Measurements from ENCODE around the gene NR4A2. TPM values are rescaled to one million over a fixed set of nuclear protein-coding genes. Genes with fewer than 3 reads are reported as not detected.
A peak's percentile ranks its signal among the peaks of the same experiment; 100 is the strongest.

NR4A2 gene
- total RNA-seq, 1 donor from 2014 or later = 1.4 TPM

DNA sequence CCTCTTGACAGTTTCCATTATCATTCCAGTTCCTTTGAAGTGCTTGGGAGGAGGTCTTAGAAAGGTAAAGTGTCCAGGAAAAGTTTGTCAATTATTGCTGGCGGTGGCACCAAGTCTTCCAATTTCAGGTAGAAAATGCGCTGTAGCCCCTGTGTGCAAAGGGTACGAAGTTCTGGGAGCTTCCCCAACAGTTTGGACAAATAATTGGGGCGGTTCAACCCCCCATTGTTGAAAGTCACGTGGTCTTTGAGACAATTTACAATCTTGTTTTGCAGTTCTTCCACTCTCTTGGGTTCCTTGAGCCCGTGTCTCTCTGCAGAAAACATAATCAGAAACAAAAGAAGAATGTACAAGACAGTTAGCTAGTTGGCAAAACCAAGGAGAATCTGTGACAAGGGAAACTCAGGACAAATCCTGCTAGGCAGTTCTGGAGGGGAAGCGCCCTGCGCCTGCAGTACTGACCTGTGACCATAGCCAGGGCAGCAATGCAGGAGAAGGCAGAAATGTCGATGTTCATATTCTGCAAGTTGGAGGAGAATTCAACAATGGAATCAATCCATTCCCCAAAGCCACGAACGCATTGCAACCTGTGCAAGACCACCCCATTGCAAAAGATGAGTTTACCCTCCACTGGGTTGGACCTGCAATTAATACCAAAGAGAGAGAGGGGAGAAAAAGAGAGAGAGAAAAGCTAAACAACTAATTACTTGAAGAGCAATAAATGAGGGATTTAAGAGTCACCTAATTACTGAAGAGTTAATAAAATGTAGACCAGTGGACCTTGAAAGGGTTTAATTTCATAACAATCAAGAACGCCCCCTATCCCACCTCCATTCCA, 6.6 kb downstream of the NR4A2 start:
- Mint-ChIP-seq H3K9me3 (ENCODE audit: unreplicated experiment) (no peaks in the 10 kb centered on the region), H3K27me3 (ENCODE audit: unreplicated experiment) (peaks cover 79% of the 10 kb centered on the region), H3K27ac (ENCODE audit: unreplicated experiment) (no peak overlapping the region), H3K4me3 (ENCODE audit: unreplicated experiment) (no peak overlapping the region), H3K4me1 (ENCODE audit: unreplicated experiment) (peaks cover 17% of the 10 kb centered on the region), H3K36me3 (ENCODE audit: unreplicated experiment) (no peaks in the 10 kb centered on the region)
- no peak for DNase-seq (ENCODE audit: extremely low spot score, unreplicated experiment)
- TF ChIP-seq CTCF (IDR thresholded peaks at IDR 0.05) = no peak

DNA sequence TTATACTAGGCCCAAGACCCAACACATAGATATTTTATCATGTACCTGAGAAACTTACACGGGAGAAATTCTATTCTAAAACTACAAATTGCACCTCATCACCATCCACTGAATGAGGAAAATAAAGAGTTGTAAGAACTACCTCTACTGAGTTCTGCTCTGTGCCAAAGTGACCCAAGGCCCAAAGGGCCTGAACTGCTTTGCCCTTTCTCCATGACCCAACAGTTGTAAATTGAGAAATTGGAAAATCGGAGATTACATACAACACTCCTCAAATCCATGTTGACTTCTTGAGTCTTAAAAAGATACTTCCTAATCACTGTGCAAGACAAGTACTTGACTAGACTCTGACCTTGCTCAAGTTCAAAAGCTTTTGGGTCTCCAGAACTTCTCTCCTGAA, 8.8 kb downstream of the NR4A2 start:
- H3K36me3 Mint-ChIP-seq (ENCODE audit: unreplicated experiment) = no peaks in the 10 kb centered on the region
- no peak for TF ChIP-seq CTCF (IDR thresholded peaks at IDR 0.05)
- H3K4me3 Mint-ChIP-seq (ENCODE audit: unreplicated experiment) = no peak overlapping the region
- no peaks in the 10 kb centered on the region for H3K9me3 Mint-ChIP-seq (ENCODE audit: unreplicated experiment)
- H3K4me1 Mint-ChIP-seq (ENCODE audit: unreplicated experiment) = peaks cover 20% of the 10 kb centered on the region
- no peak overlapping the region for H3K27ac Mint-ChIP-seq (ENCODE audit: unreplicated experiment)
- H3K27me3 Mint-ChIP-seq (ENCODE audit: unreplicated experiment) = peaks cover 81% of the 10 kb centered on the region
- no peak for DNase-seq (ENCODE audit: extremely low spot score, unreplicated experiment)

GRCh38 chr2:156322686-156323231, 9.8 kb downstream of the NR4A2 start:
- no peaks in the 10 kb centered on the region for H3K36me3 Mint-ChIP-seq (ENCODE audit: unreplicated experiment)
- peak overlapping the region; percentile 59 for H3K4me3 Mint-ChIP-seq (ENCODE audit: unreplicated experiment)
- DNase-seq (ENCODE audit: extremely low spot score, unreplicated experiment) = no peak
- no peak overlapping the region for H3K27ac Mint-ChIP-seq (ENCODE audit: unreplicated experiment)
- H3K27me3 Mint-ChIP-seq (ENCODE audit: unreplicated experiment) = peaks cover 82% of the 10 kb centered on the region
- peaks cover 19% of the 10 kb centered on the region for H3K4me1 Mint-ChIP-seq (ENCODE audit: unreplicated experiment)
- no peaks in the 10 kb centered on the region for H3K9me3 Mint-ChIP-seq (ENCODE audit: unreplicated experiment)
- no peak for TF ChIP-seq CTCF (IDR thresholded peaks at IDR 0.05)

DNA sequence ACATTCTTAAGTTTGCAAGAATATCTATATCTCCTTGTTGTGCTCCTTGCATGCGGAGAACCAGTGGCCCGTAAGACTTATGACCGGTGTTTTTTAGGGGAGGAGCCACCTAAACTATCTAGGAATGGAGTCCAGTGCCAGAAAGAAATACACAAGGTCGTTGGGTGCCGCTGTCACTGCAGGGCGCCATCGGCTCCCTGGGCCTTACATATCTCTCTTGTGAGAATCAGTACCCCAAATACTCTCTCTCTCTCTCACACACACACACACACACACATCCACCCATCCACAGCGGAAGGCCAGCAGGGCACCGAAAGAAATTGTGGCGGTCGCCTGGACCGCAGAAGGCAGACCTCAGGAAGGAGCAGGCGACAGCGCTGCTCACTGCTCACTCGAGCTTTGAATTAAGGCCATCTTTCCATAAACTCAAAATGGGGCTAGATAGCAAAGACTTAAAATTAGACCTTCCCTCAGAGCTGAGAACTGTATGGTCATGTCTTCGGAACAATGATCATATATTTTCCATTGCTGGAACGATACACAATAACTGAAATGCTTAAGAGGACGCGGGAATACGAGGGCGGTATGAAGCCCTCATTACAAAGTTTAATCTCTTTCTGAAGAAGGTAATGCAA, 10.4 kb downstream of the NR4A2 start:
- no peak overlapping the region for H3K27ac Mint-ChIP-seq (ENCODE audit: unreplicated experiment)
- H3K9me3 Mint-ChIP-seq (ENCODE audit: unreplicated experiment) = no peaks in the 10 kb centered on the region
- peaks cover 19% of the 10 kb centered on the region for H3K4me1 Mint-ChIP-seq (ENCODE audit: unreplicated experiment)
- peak overlapping the region; percentile 59 for H3K4me3 Mint-ChIP-seq (ENCODE audit: unreplicated experiment)
- no peaks in the 10 kb centered on the region for H3K36me3 Mint-ChIP-seq (ENCODE audit: unreplicated experiment)
- no peak for TF ChIP-seq CTCF (IDR thresholded peaks at IDR 0.05)
- H3K27me3 Mint-ChIP-seq (ENCODE audit: unreplicated experiment) = peaks cover 85% of the 10 kb centered on the region
- DNase-seq (ENCODE audit: extremely low spot score, unreplicated experiment) = no peak
